Activated T-cell treated with anti-CD3 and anti-CD28 coated beads for 1 hour (primary cell): ENCODE results near the gene NF1.
A peak's percentile ranks its signal among the peaks of the same experiment; 100 is the strongest.
"Not testable (repeated sequence)": the region's sequence is repeated elsewhere in the genome, so short reads cannot be mapped to it uniquely, and the experiment has no call there.

Source experiments
- DNase-seq: peaks from one replicate; pipeline ENCODE4 v3.0.0-alpha.2; 2020; ENCODE audit warnings: low read depth

Gene NF1

GRCh38 chr17:31296142-31296541, 201.4 kb downstream of the NF1 start:
- no peak for DNase-seq

- DNase-seq, result no peak
Observed at GRCh38 chr17:31297090-31297489, 202.3 kb downstream of the NF1 start, which contains the start of gene OMG. Gene OMG, minus strand, starts transcription at chr17:31297239. Its CDS starts 908 bp downstream, at chr17:31296331.

GRCh38 chr17:31299624-31300023, 204.8 kb downstream of the NF1 start:
- no peak for DNase-seq

GRCh38 chr17:31307640-31308039, 212.9 kb downstream of the NF1 start:
- no peak for DNase-seq

GRCh38 chr17:31308372-31309334, 213.9 kb downstream of the NF1 start:
- no peak for DNase-seq

GRCh38 chr17:31309556-31309955, 214.8 kb downstream of the NF1 start:
- no peak for DNase-seq

GRCh38 chr17:31310260-31310659, 215.5 kb downstream of the NF1 start:
- DNase-seq, result no peak

- DNase-seq, result no peak
Observed at GRCh38 chr17:31310886-31311285, 216.1 kb downstream of the NF1 start.

- DNase-seq, result no peak
Observed at GRCh38 chr17:31311526-31311925, 216.7 kb downstream of the NF1 start.

- DNase-seq, result not testable (repeated sequence)
Observed at GRCh38 chr17:31312223-31312622, 217.4 kb downstream of the NF1 start.

- no peak for DNase-seq
Observed at GRCh38 chr17:31313982-31314781, 219.4 kb downstream of the NF1 start, which contains the start of gene EVI2B. Gene EVI2B, minus strand, starts transcription at chr17:31314054. Its CDS starts 8,445 bp downstream, at chr17:31305609.

GRCh38 chr17:31314782-31315100, 220.0 kb downstream of the NF1 start:
- DNase-seq, result no peak

- DNase-seq, result no peak
Observed at GRCh38 chr17:31318298-31318801, 223.6 kb downstream of the NF1 start.

- no peak for DNase-seq
Observed at GRCh38 chr17:31318851-31319661, 224.3 kb downstream of the NF1 start.

GRCh38 chr17:31320241-31320640, 225.5 kb downstream of the NF1 start:
- no peak for DNase-seq

- no peak for DNase-seq
Observed at GRCh38 chr17:31320791-31321190, 226.0 kb downstream of the NF1 start.

GRCh38 chr17:31321481-31321880, 226.7 kb downstream of the NF1 start, which contains the start of gene EVI2A:
Gene EVI2A, minus strand, starts transcription at chr17:31321622. Its CDS starts 2,609 bp downstream, at chr17:31319013.
- DNase-seq, result peak; percentile 57

GRCh38 chr17:31321966-31322365, 227.2 kb downstream of the NF1 start:
- no peak for DNase-seq

GRCh38 chr17:31323551-31323950, 228.8 kb downstream of the NF1 start:
- no peak for DNase-seq

- no peak for DNase-seq
Observed at GRCh38 chr17:31327534-31328159, 232.9 kb downstream of the NF1 start.

- no peak for DNase-seq
Observed at GRCh38 chr17:31328160-31328535, 233.4 kb downstream of the NF1 start.
